WTC11 (cell line): ENCODE results near the gene CRK.
A peak's percentile ranks its signal among the peaks of the same experiment; 100 is the strongest.

Experiments used
- ATF3 ChIP-seq: sonication (generic); formaldehyde crosslinking; conservative IDR thresholded peaks from 2 replicates; pipeline ENCODE4 v1.8.1; 2022; ENCODE audit warnings: mild to moderate bottlenecking, missing genetic modification reagents
- CBFB ChIP-seq: sonication (generic); formaldehyde crosslinking; IDR thresholded peaks from 2 replicates; pipeline ENCODE4 v1.8.1; 2022; ENCODE audit warnings: mild to moderate bottlenecking, low read depth, missing genetic modification reagents
- EMX1 ChIP-seq: fragments of 250-450 bp; sonication (Bioruptor Pico); IDR thresholded peaks from 2 replicates; pipeline ENCODE4 v1.8.0; 2021; ENCODE audit warnings: mild to moderate bottlenecking
- FOXP1 ChIP-seq: sonication (generic); formaldehyde crosslinking; IDR thresholded peaks from 2 replicates; pipeline ENCODE4 v1.8.0; 2022; ENCODE audit warnings: missing genetic modification reagents, mild to moderate bottlenecking, moderate library complexity, borderline replicate concordance
- GABPB1 ChIP-seq: sonication (generic); formaldehyde crosslinking; IDR thresholded peaks from 2 replicates; pipeline ENCODE4 v1.8.1; 2023; ENCODE audit warnings: mild to moderate bottlenecking, missing genetic modification reagents
- MYBL2 ChIP-seq: sonication (generic); formaldehyde crosslinking; IDR thresholded peaks from 2 replicates; pipeline ENCODE4 v1.8.1; 2023; ENCODE audit warnings: mild to moderate bottlenecking, moderate library complexity, missing genetic modification reagents
- TCF7 ChIP-seq: sonication (generic); formaldehyde crosslinking; IDR thresholded peaks from 2 replicates; pipeline ENCODE4 v1.8.0; 2022; ENCODE audit warnings: mild to moderate bottlenecking, low read depth, missing genetic modification reagents, moderate library complexity
- TEAD1 ChIP-seq: sonication (generic); formaldehyde crosslinking; IDR thresholded peaks from 2 replicates; pipeline ENCODE4 v1.8.0; 2022; ENCODE audit warnings: mild to moderate bottlenecking, missing genetic modification reagents
- TP53 ChIP-seq: sonication (generic); formaldehyde crosslinking; IDR thresholded peaks from 2 replicates; pipeline ENCODE4 v1.8.1; 2023; ENCODE audit warnings: mild to moderate bottlenecking, missing genetic modification reagents
- TF ChIP-seq, protein P1 (sequence below): fragments of 200-600 bp; IDR thresholded peaks from 2 replicates; pipeline ENCODE4 v1.8.0; 2022; ENCODE audit warnings: antibody characterized with exemption
- TF ChIP-seq, protein P2 (sequence below): sonication (generic); formaldehyde crosslinking; IDR thresholded peaks from 2 replicates; pipeline ENCODE4 v1.8.1; 2023; ENCODE audit warnings: mild to moderate bottlenecking, moderate library complexity, missing genetic modification reagents
- TF ChIP-seq, protein P3 (sequence below): sonication (generic); formaldehyde crosslinking; IDR thresholded peaks from 2 replicates; pipeline ENCODE4 v1.8.0; 2022; ENCODE audit warnings: mild to moderate bottlenecking, missing genetic modification reagents

DNA sequence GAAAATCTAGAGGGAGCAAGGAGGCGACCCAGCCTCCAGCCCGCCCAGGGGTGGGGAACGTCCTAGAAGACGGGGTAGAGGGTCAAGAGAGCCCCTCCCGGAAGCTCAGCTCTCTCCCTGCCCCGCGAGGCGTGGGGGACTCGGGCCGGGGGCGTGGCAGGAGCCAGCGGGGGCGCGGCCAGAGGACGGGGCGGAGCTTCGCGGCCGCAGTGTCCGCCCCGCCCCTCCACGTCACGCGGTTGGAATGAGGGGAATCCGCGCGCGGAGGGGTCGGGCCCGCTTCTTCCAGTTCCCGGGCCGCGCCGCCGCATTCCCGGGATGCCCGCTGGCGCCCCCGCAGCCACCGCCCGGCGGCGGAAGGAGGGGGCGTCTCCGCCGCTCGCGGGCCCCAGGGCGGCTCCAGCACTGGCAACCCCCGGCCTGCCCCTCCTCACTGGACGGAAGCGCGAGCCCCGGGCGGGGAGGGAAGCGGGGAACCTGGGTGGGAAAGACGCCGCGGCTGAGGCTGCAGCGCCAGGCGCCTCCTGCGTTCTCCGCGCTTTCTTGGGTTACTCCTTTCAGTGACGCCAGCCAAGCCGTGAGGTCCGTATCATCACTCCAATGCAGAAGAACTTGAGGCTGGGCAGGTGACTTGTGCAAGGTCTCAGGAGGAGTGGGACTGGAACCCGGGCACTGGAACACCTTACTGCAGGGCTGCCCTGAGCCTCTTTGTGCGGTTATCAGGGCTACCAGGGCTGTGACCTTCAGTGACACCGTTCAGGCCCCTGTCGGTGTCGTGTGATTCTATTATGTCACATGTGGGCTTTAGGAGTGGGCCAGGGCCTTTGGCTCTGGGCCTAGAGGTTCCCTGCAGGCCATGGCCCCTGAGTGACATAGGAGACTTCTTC, 32.1 kb upstream of the CRK start:
- TF ChIP-seq FOXP1 (peak; percentile 41; the same call in 1 of the 2 replicates), GABPB1 (CRISPR knock-in tag) (no peak; the same call in 1 of the 2 replicates), ATF3 (CRISPR knock-in tag) (no peak), TP53 (CRISPR knock-in tag) (no peak), TEAD1 (CRISPR knock-in tag) (peak; percentile 46; the same call in 1 of the 2 replicates), TCF7 (CRISPR knock-in tag) (no peak), EMX1 (CRISPR knock-in tag) (no peak), MYBL2 (CRISPR knock-in tag) (no peak), CBFB (CRISPR knock-in tag) (no peak)
- TF ChIP-seq, protein P1, sequence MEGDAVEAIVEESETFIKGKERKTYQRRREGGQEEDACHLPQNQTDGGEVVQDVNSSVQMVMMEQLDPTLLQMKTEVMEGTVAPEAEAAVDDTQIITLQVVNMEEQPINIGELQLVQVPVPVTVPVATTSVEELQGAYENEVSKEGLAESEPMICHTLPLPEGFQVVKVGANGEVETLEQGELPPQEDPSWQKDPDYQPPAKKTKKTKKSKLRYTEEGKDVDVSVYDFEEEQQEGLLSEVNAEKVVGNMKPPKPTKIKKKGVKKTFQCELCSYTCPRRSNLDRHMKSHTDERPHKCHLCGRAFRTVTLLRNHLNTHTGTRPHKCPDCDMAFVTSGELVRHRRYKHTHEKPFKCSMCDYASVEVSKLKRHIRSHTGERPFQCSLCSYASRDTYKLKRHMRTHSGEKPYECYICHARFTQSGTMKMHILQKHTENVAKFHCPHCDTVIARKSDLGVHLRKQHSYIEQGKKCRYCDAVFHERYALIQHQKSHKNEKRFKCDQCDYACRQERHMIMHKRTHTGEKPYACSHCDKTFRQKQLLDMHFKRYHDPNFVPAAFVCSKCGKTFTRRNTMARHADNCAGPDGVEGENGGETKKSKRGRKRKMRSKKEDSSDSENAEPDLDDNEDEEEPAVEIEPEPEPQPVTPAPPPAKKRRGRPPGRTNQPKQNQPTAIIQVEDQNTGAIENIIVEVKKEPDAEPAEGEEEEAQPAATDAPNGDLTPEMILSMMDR = no peak
- TF ChIP-seq, protein P2, sequence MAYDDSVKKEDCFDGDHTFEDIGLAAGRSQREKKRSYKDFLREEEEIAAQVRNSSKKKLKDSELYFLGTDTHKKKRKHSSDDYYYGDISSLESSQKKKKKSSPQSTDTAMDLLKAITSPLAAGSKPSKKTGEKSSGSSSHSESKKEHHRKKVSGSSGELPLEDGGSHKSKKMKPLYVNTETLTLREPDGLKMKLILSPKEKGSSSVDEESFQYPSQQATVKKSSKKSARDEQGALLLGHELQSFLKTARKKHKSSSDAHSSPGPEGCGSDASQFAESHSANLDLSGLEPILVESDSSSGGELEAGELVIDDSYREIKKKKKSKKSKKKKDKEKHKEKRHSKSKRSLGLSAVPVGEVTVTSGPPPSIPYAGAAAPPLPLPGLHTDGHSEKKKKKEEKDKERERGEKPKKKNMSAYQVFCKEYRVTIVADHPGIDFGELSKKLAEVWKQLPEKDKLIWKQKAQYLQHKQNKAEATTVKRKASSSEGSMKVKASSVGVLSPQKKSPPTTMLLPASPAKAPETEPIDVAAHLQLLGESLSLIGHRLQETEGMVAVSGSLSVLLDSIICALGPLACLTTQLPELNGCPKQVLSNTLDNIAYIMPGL (CRISPR knock-in tag) = no peak; the same call in 1 of the 2 replicates
- TF ChIP-seq, protein P3, sequence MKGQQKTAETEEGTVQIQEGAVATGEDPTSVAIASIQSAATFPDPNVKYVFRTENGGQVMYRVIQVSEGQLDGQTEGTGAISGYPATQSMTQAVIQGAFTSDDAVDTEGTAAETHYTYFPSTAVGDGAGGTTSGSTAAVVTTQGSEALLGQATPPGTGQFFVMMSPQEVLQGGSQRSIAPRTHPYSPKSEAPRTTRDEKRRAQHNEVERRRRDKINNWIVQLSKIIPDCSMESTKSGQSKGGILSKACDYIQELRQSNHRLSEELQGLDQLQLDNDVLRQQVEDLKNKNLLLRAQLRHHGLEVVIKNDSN = no peak
